Measurements from ENCODE around the gene ACTR6. TPM values are rescaled to one million over a fixed set of nuclear protein-coding genes. Genes with fewer than 3 reads are reported as not detected.

ACTR6 gene
- total and polyA plus RNA-seq, 9 of the 15 experiments (the other 6 are each of a cell fraction or from before 2014, with no cell fraction given), result 26.1 to 109 (median 70.9) TPM

DNA sequence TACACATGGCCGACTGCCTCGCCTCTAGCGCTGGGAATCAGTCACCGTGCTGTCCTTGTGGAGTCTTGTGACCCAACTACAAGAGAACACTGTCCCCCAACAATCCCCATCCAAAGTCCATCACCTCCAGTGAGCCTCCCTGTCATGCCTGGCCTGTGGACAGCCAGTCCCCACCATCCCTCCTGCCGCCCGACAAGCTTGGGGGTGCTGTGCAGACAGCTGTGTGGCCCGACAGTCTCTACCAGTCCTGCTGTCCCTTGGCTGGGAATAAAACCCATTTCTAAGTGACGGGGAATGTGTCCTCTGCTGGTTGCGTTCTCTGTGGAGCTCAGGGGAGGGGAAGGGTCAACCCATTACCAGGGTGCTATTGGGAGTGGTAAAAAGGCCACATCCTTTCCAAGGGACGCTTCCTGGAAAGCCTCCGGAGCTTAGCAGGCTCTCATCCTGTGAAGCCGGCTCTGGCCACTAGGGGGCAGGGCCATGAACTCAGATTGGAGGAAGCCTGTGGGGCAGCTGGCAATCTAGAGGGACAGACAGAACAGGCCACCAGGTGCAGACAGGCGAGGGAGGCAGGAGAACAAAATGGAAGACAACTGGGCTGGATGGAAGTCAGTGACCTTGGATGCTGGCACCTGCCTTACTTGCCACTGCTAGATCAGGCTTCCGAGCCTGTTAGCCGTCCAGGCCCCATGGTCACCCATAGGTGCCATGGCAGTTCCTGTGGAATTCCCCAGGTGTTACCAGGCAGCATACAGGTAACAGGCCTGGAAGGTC is 46.0 kb upstream of the ACTR6 start (continued):
- TF ChIP-seq SMC3 (conservative IDR thresholded peaks at IDR 0.05; ENCODE audit: insufficient read depth, low read depth, low read length), result peak; percentile 24; the same call in 1 of the 2 replicates
- no peak for TF ChIP-seq RBM17 (IDR thresholded peaks at IDR 0.05; ENCODE audit: borderline replicate concordance, low read depth, low read length)
- no peak for TF ChIP-seq RUNX1 (IDR thresholded peaks at IDR 0.05; ENCODE audit: low read depth)
- no peak for TF ChIP-seq ZNF197 (CRISPR knock-in tag; IDR thresholded peaks at IDR 0.05; ENCODE audit: low read depth)
- no peak for TF ChIP-seq ATF6 (CRISPR knock-in tag; IDR thresholded peaks at IDR 0.05)
- peak; percentile 31 for TF ChIP-seq CTCFL (IDR thresholded peaks at IDR 0.05; ENCODE audit: borderline replicate concordance, insufficient read depth, low read depth, low read length, poor library complexity, severe bottlenecking)
- no peak for TF ChIP-seq BHLHE40 (IDR thresholded peaks at IDR 0.05; ENCODE audit: low read length)
- no peak for TF ChIP-seq ZNF57 (CRISPR knock-in tag; IDR thresholded peaks at IDR 0.05)
- no peak for TF ChIP-seq ARID1B (IDR thresholded peaks at IDR 0.05)
- peak; percentile 53 for TF ChIP-seq CBFA2T3 (IDR thresholded peaks at IDR 0.05)
- TF ChIP-seq ZBTB8A (IDR thresholded peaks at IDR 0.05; ENCODE audit: partially characterized antibody), result no peak
- no peak for TF ChIP-seq SIN3B (IDR thresholded peaks at IDR 0.05; ENCODE audit: low read depth)
- 0 out of 2 replicates have a peak, but pooled peaks have one; percentile 28 for TF ChIP-seq CBFA2T2 (conservative IDR thresholded peaks at IDR 0.05)
- peak; percentile 84; the same call in 1 of the 2 replicates for TF ChIP-seq XRCC5 (IDR thresholded peaks at IDR 0.05; ENCODE audit: low read depth, low read length)
- TF ChIP-seq YY1 (IDR thresholded peaks at IDR 0.05; ENCODE audit: borderline replicate concordance in 1 of 3, control insufficient read depth in 1 of 3, extremely low read depth in 1 of 3, insufficient read depth in 3 of 3, insufficient read length in 1 of 3, insufficient replicate concordance in 2 of 3, low read depth in 1 of 3, low read length in 2 of 3), result peak in 1 of 3 experiments; percentile 69
- TF ChIP-seq ATF3 (IDR thresholded peaks at IDR 0.05), result no peak
- no peak for TF ChIP-seq ATF3 (CRISPR knock-in tag; conservative IDR thresholded peaks at IDR 0.05)
- no peak for TF ChIP-seq EHMT2 (IDR thresholded peaks at IDR 0.05)
- TF ChIP-seq, protein P1, sequence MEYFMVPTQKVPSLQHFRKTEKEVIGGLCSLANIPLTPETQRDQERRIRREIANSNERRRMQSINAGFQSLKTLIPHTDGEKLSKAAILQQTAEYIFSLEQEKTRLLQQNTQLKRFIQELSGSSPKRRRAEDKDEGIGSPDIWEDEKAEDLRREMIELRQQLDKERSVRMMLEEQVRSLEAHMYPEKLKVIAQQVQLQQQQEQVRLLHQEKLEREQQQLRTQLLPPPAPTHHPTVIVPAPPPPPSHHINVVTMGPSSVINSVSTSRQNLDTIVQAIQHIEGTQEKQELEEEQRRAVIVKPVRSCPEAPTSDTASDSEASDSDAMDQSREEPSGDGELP (CRISPR knock-in tag; IDR thresholded peaks at IDR 0.05; ENCODE audit: borderline replicate concordance), result peak; percentile 80
- no peak for TF ChIP-seq DDX20 (tag; IDR thresholded peaks at IDR 0.05; ENCODE audit: low read depth)
- TF ChIP-seq MAX (CRISPR knock-in tag; IDR thresholded peaks at IDR 0.05), result 0 out of 2 replicates have a peak, but pooled peaks have one; percentile 27

All from K562 (cell line).